Mesenteric fat pad (tissue), 1 donor: ENCODE data around the gene NUP54. TPM values are rescaled to one million over a fixed set of nuclear protein-coding genes. Genes with fewer than 3 reads are reported as not detected.

Source experiments
- DNase-seq: peaks from one replicate; pipeline ENCODE4 v3.0.0-alpha.2; 2020; ENCODE audit warnings: low spot score
- total RNA-seq: library from RNA; stranded (reverse); fragmentation: NEBNext Ultra II Directional; extraction: Animal tissue kit (Norgen Biotek cat#: 25700); gene quantifications from one replicate; pipeline ENCODE4 v1.2.1, GENCODE V29; 2021
- donor health status: DM: yes; HTN: yes; CAD: no.

Gene NUP54
- total RNA-seq, 1 donor from 2014 or later: 33.9 TPM

- no peak for DNase-seq
Observed at GRCh38 chr4:76074993-76075600, 73.1 kb downstream of the NUP54 start.

- no peak for DNase-seq
Observed at GRCh38 chr4:76074468-76074867, 73.7 kb downstream of the NUP54 start, which contains the start of gene ART3. TSS of gene ART3 (plus strand) at chr4:76074709. CDS start at chr4:76075890, 1,181 bp downstream.

GRCh38 chr4:76072760-76073159 is 75.4 kb downstream of the NUP54 start:
- no peak for DNase-seq

- DNase-seq: no peak
Observed at GRCh38 chr4:76067652-76068286, 80.4 kb downstream of the NUP54 start.

GRCh38 chr4:76066546-76066945 is 81.7 kb downstream of the NUP54 start:
- DNase-seq: no peak

Other genes with a start within 250 kb of the NUP54 start
- not detected for gene PPEF2, start 245.9 kb downstream of the NUP54 start, total RNA-seq
- gene NAAA, start 207.4 kb downstream of the NUP54 start, total RNA-seq: 16.4 TPM
- 39.1 TPM for gene SDAD1, start 157.5 kb downstream of the NUP54 start, total RNA-seq
- 0.16 TPM for gene CXCL9, start 140.9 kb downstream of the NUP54 start, total RNA-seq
- gene CXCL10, start 124.9 kb downstream of the NUP54 start, total RNA-seq: 0.39 TPM
- gene CXCL11, start 112.3 kb downstream of the NUP54 start, total RNA-seq: not detected
- not detected for gene ART3, start 73.7 kb downstream of the NUP54 start, total RNA-seq
- 176 TPM for gene SCARB2, start 65.4 kb upstream of the NUP54 start, total RNA-seq
- 3.3 TPM for gene FAM47E, start 103.3 kb upstream of the NUP54 start, total RNA-seq
- gene STBD1, start 158.3 kb upstream of the NUP54 start, total RNA-seq: 34.7 TPM